Heart right ventricle (tissue), 16 donors: ENCODE data around the gene CEP112. TPM values are rescaled to one million over a fixed set of nuclear protein-coding genes. Genes with fewer than 3 reads are reported as not detected.

Experiments
- ATAC-seq, 8 donors: fragments of 200-7000 bp; cut with Tn5 transposase; one replicate each; pipeline ENCODE4 v1.9.1; 2020; ENCODE audit warnings: mild to moderate bottlenecking in 8 of 8, moderate library complexity in 8 of 8, moderate number of reproducible peaks in 1 of 8
- DNase-seq, 2 donors: peaks; one replicate each; pipeline ENCODE4 v3.0.0-alpha.2; 2020
- H3K27ac ChIP-seq, 10 donors: fragments of 200-600 bp; sonication (generic) in 2 of 10; one replicate each; pipeline versions ENCODE4 v1.5.0 to v1.8.0; 2020 to 2022; ENCODE audit warnings: mild to moderate bottlenecking in 3 of 10
- H3K27me3 ChIP-seq, 7 donors: fragments of 200-600 bp; one replicate each; pipeline ENCODE4 v1.8.0; 2021 to 2022; ENCODE audit warnings: mild to moderate bottlenecking in 2 of 7
- H3K36me3 ChIP-seq, 9 donors: fragments of 200-600 bp; sonication (generic) in 1 of 9; one replicate each; pipeline versions ENCODE4 v1.5.0 to v1.8.0; 2020 to 2022; ENCODE audit warnings: mild to moderate bottlenecking in 2 of 9
- H3K4me1 ChIP-seq, 9 donors: fragments of 200-600 bp; sonication (generic) in 1 of 9; one replicate each; pipeline versions ENCODE4 v1.5.0 to v1.8.0; 2020 to 2022; ENCODE audit warnings: mild to moderate bottlenecking in 4 of 9
- H3K4me3 ChIP-seq, 10 donors: fragments of 200-600 bp; sonication (generic) in 2 of 10; one replicate each; pipeline versions ENCODE4 v1.5.0 to v1.8.0; 2020 to 2022; ENCODE audit warnings: mild to moderate bottlenecking in 7 of 10, moderate library complexity in 2 of 10
- H3K9me3 ChIP-seq, 11 donors: fragments of 200-600 bp in 10 of 11; sonication (generic) in 2 of 11; one replicate each; pipeline versions ENCODE4 v1.5.0 to v1.8.0; 2013 to 2022; ENCODE audit warnings: mild to moderate bottlenecking in 2 of 11, control low read depth in 1 of 11, moderate library complexity in 1 of 11
- CTCF ChIP-seq, 9 donors: fragments of 200-600 bp; sonication (generic) in 2 of 9; IDR thresholded peaks; one replicate each; pipeline versions ENCODE4 v1.5.0 to v1.8.0; 2021 to 2022; ENCODE audit warnings: antibody characterized with exemption in 9 of 9, mild to moderate bottlenecking in 5 of 9, moderate library complexity in 1 of 9
- WGBS, 2 donors: extraction: QIAGEN DNeasy Blood & Tissue Kit; methylation state at CpG; one replicate each; pipeline ENCODE4 v1.1.7; 2013; ENCODE audit warnings: inconsistent platforms in 1 of 2; 5-methylcytosine and 5-hydroxymethylcytosine counted together
- intact Hi-C, 10 donors: fragments of 100-400 bp; cut with DNase I; formaldehyde crosslinking; loops; one replicate each; pipeline versions ENCODE4 v1.11.1 to v1.14.2; 2022
- polyA plus RNA-seq, 2 donors: library from polyadenylated mRNA; stranded (reverse); fragments of 200-250 nt; gene quantifications; one replicate each; pipeline ENCODE4 v1.2.3, GENCODE V29; 2013
- total RNA-seq, 10 donors: library from RNA; stranded (reverse); fragmentation: NEBNext Ultra II Directional in 3 of 10; extraction: Animal tissue kit (Norgen Biotek cat#: 25700) in 3 of 10; gene quantifications; one replicate each; pipeline versions ENCODE4 v1.2.1 to v1.2.4, GENCODE V29; 2021 to 2023
- donor health status: Arrhythmogenic right ventricular cardiomyopathy.
- donor health status: ischemic (EF 13 %, LVEDD 7.1; RV severe dilation, severe dysfunction).
- donor health status: healthy with polysubstance abuse.
- donor health status: DM: no; HTN: yes; CAD: no.
- donor health status: DM: no; HTN: no; CAD: no.
- donor health status: ischemic (EF 25% LVEDD 6.9; RV normal size, moderate dysfunction).
- donor health status: ischemic (EF 25% LVEDD 5.7; RV mildly dilated, moderate dysfunction).
- donor health status: healthy.
- donor health status: DM: yes; HTN: yes; CAD: no.
- donor health status: Ischemic cardiomyopathy.
- donor health status: ischemic (EF 35%, LVEDD 5.7; RV mildly dilated, moderate dysfunction).
- donor health status: nonischemic (EF 11% LVEDD 7.7; RV severe dilation, severe dysfunction).
- donor health status: DM: yes; HTN: yes; CAD: no.
- donor health status: PGD.
- donor health status: ischemic (EF 29% LVEDD 5.4; RV normal size, mild dysfunction).
- donor health status: nonischemic (EF 23%, LVEDD 6.1; RV moderate dilation, normal function).

CEP112 gene
- total and polyA plus RNA-seq, 12 donors: 6.7 to 30.0 (median 16.3) TPM

- H3K9me3 ChIP-seq: no peaks in the 10 kb centered on the region
- no peak overlapping the region for H3K27ac ChIP-seq
- no peaks in the 10 kb centered on the region for H3K27me3 ChIP-seq
- DNase-seq (no peak), ATAC-seq (no peak)
- H3K4me1 ChIP-seq: no peaks in the 10 kb centered on the region
- intact Hi-C loops: no loop called here
- TF ChIP-seq CTCF (IDR thresholded peaks at IDR 0.05): no peak
- no peak overlapping the region for H3K4me3 ChIP-seq
- peaks cover 0 to 8% (median 0%) of the 10 kb centered on the region in 9 donors for H3K36me3 ChIP-seq
Observed at GRCh38 chr17:66150708-66151107, 41.2 kb downstream of the CEP112 start.

- no peak for DNase-seq
- Histone ChIP-seq H3K9me3 (no peaks in the 10 kb centered on the region), H3K27me3 (no peaks in the 10 kb centered on the region), H3K4me1 (no peaks in the 10 kb centered on the region), H3K36me3 (peaks cover 0 to 8% (median 0%) of the 10 kb centered on the region in 9 donors), H3K27ac (no peak overlapping the region), H3K4me3 (no peak overlapping the region)
- no peak for TF ChIP-seq CTCF (IDR thresholded peaks at IDR 0.05)
- ATAC-seq: no peak
- intact Hi-C loops: no loop called here
Observed at GRCh38 chr17:66149562-66149961, 42.4 kb downstream of the CEP112 start.

GRCh38 chr17:66146394-66146793 lies 45.5 kb downstream of the CEP112 start:
- Histone ChIP-seq H3K36me3 (peaks cover 0 to 18% (median 0%) of the 10 kb centered on the region in 9 donors), H3K4me1 (no peaks in the 10 kb centered on the region), H3K27me3 (no peaks in the 10 kb centered on the region), H3K27ac (no peak overlapping the region), H3K4me3 (no peak overlapping the region), H3K9me3 (no peaks in the 10 kb centered on the region)
- DNase-seq: no peak
- TF ChIP-seq CTCF (IDR thresholded peaks at IDR 0.05): no peak
- WGBS, 2 donors: 95 to 97% methylated on average over 4 of the region's 4 CpGs
- ATAC-seq: no peak
- intact Hi-C loops: no loop called here

GRCh38 chr17:66143657-66144282 lies 48.2 kb downstream of the CEP112 start:
- Histone ChIP-seq H3K36me3 (peaks cover 0 to 26% (median 0%) of the 10 kb centered on the region in 9 donors), H3K27ac (no peak overlapping the region), H3K4me3 (no peak overlapping the region), H3K4me1 (no peaks in the 10 kb centered on the region), H3K9me3 (no peaks in the 10 kb centered on the region), H3K27me3 (no peaks in the 10 kb centered on the region)
- intact Hi-C loops: no loop called here
- no peak for TF ChIP-seq CTCF (IDR thresholded peaks at IDR 0.05)
- no peak for DNase-seq
- ATAC-seq: no peak
- WGBS, 2 donors: 96 to 97% methylated on average over 2 of the region's 2 CpGs
